Stimulated activated naive CD8-positive, alpha-beta T cell treated with anti-CD3 and anti-CD28 coated beads, Interleukin-15, Interleukin-2, amounts not matched to agents 100 U/mL and 50 U/mL, for 24 hours (primary cell): ENCODE results near the gene BRAT1.
A peak's percentile ranks its signal among the peaks of the same experiment; 100 is the strongest.

Experiments used
- ATAC-seq: fragments of 150-1000 bp; cut with Tn5 transposase; one replicate; pipeline ENCODE4 v1.10.0; 2021
- DNase-seq: peaks from one replicate; pipeline ENCODE4 v3.0.0; 2021

BRAT1 gene

DNA sequence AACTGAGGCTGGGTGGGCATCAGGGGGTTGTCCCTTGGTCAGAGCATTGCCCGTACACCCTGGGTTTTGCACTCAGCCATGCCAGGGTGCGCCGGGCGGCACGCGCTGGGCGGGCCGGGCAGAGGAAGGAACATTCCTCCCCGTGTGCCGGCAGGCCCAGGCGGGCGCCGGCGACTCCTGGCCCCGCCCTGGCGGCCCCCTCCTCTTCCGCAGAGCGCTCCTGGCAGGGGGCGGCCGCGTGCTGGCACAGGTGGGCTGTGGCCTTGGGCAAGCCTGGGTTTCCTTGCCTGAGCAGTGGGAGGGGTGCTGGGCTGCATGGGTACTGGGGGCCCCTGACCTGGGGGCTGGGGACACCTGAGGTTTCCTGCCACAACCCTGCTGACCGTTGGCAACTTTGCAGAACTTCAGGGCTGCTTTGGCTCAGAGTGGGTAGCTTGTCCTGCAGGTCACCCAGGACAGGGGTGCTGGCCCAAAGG is 31.8 kb downstream of the BRAT1 start:
- no peak for DNase-seq
- ATAC-seq: no peak

- no peak for ATAC-seq
- DNase-seq: peak; percentile 56
These were observed 32.4 kb downstream of the BRAT1 start for GRCh38 chr7:2522780-2523433.

GRCh38 chr7:2521952-2522591 is 33.3 kb downstream of the BRAT1 start:
- peak; percentile 85 for DNase-seq
- ATAC-seq: peak; percentile 67

GRCh38 chr7:2521341-2521745 is 34.0 kb downstream of the BRAT1 start:
- ATAC-seq: no peak
- DNase-seq: no peak

GRCh38 chr7:2520761-2521290 is 34.5 kb downstream of the BRAT1 start:
- ATAC-seq (no peak), DNase-seq (no peak)

DNA sequence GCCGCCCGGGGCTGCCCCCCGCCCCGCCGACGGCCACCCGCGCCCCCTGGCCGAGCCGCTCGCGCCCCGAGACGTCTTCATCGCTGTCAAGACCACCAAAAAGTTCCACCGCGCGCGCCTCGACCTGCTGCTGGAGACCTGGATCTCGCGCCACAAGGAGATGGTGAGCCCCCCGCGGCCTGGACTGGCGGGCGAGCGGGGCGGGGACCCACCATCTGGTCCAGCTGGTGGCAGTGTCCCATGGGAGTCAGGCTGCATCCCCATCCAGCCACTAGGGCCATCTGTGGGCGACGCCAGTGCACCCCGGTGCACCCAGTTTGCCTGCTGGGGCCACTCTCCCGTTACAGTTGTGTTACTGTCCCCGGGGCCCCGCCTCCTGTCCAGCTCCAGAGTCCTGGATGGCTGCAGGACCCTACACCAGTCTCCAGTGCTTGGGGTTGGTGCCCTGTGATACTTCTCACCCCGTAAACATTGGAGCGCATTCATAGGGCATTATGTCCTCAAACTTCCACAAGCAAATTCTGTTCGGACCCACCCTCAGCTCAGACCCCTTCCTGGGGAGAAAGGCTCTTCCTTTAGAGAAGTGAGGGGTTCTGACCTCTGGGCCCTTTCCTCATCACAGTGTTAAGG is 35.1 kb downstream of the BRAT1 start:
- DNase-seq (peak; percentile 47), ATAC-seq (no peak)

GRCh38 chr7:2519119-2519930 is 36.0 kb downstream of the BRAT1 start, which contains the start of gene LFNG:
Gene LFNG, plus strand, starts transcription at chr7:2519774. Its CDS starts 88 bp downstream, at chr7:2519862.
- DNase-seq (peak; percentile 92), ATAC-seq (peak; percentile 73)

DNA sequence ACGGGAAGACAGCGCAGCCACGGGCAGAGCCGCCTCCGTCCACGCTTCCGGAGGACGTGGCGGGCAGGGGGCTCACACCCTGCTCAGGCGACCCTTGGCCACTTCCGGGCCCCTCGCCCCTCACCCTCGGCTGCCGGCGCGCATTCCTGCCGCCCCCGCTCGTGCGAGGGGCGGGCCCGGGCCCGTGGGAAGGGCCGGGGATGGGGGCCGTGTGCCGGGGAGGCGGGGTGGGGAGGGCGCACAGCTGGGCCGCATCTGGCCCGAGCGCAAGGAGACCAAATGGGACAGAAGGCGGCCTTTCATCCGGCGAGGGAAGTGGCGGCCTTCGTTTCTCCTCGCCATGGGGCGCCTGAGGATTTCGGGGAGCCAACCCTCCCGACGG is 36.6 kb downstream of the BRAT1 start:
- DNase-seq (no peak), ATAC-seq (no peak)

DNA sequence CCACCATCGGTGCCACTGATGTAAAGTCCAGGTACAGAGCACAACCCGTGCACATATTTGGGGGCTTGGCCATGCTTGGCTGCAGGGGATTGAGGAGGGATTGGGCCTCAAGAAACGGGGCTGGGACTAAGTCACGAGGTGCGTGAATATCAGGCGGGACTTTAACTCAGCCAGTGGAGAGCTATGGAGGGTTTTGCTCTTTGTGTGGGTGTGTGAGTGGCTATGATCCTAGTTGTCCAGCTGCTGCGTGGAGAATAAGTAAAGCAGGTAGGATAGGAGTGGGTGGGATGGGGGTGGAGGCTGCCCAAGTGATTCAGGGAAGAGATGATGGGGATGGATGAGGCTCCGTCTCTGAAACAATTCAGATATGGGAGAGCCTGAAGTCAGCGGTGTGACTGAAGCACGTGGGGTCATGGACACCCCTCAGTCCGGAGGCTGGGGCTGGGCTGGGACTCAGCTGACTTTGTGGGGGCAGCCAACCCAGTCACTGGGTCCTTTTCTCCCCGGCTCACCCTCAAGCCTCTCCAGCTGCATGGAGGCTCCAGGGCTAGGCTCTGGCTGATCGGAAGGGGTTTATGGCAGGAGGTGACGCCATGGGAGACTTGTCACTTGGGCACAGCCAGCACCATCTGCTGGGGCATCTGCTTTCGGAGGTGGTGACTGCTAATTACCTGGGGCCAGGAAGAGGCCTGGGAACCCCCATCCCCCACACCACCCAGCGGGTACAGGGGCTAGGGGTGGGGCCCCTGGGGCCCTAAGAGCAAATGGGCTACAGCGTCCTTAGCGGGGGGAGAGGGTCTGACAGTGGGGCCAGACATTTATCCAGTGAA is 37.4 kb downstream of the BRAT1 start:
- no peak for DNase-seq
- ATAC-seq: no peak

GRCh38 chr7:2517026-2517425 is 38.3 kb downstream of the BRAT1 start:
- DNase-seq: no peak
- ATAC-seq: no peak

- DNase-seq (no peak), ATAC-seq (no peak)
These were observed 39.1 kb downstream of the BRAT1 start for GRCh38 chr7:2516194-2516555.

GRCh38 chr7:2515424-2516193 is 39.7 kb downstream of the BRAT1 start:
- DNase-seq: no peak
- ATAC-seq: no peak

- DNase-seq (no peak), ATAC-seq (no peak)
These were observed 40.6 kb downstream of the BRAT1 start for GRCh38 chr7:2514473-2515423.

DNA sequence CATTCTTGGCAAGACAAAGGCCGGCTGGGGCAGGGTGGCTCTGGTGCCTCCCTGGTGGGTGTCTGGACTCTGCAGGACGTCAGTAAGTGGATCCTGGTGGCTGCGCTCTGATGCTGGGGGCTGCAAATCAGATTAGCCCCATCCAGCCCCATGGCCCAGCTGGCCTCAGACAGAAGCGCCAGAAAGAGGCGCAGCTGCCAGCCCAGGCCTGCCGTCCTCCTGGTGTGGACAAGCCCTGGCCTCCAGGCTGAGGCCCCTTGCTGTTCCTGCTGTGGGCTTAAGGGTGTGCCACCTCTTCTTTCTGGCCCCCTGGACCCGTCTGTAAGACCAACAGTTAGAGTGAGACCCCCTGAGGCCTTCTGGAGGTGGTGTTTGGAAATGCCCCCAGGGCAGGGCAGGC is 41.6 kb downstream of the BRAT1 start:
- DNase-seq (no peak), ATAC-seq (no peak)

GRCh38 chr7:2512713-2513112 is 42.6 kb downstream of the BRAT1 start:
- ATAC-seq (no peak), DNase-seq (no peak)

GRCh38 chr7:2512179-2512661 is 43.1 kb downstream of the BRAT1 start:
- no peak for ATAC-seq
- DNase-seq: no peak

GRCh38 chr7:2511769-2512168 is 43.6 kb downstream of the BRAT1 start:
- no peak for DNase-seq
- ATAC-seq: no peak

DNA sequence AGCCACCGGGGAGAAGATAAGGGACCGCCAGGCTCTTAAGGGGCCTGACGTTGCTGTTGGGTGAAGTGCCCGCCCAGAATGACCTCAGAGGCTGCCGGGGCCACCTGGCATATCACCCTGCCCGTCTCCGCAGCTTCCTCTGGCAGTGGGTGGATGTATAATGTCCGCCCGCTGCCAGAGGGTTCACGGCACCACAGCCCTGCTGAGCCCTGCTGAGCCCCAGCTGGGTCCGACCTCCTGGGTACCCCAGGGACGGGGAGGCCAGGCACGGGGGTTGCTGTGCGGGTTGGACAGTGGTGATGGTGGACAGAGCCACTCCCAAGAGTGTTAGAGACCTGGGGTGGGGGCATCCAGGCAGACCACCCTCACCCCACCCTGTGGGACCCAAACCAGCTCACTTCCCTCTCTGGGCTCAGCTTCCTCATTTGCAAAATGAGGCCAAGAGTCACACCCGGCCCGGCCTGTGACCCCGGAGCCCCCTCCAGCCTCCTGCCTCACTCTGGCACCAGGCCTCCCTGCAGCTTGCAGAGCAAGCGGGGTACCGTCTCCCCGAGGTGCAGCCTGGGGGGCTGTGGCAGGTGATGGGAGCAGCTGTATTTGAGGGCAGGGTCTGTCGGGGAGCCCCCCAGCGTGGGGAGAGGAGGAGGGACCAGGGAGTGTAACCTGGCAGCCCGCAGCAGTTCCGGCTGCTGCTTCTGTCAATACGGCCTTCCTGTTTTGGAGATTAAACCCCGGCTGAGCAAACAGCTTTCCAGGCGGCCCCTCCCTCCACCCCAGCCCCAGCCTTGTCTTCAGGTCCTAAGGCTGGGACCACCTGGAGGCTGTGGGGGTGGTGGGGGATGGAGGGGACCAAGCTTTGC is 44.2 kb downstream of the BRAT1 start:
- ATAC-seq (peak; percentile 55), DNase-seq (peak; percentile 75)
